HUES48 (cell line): ENCODE measurements around the gene HSPA2.

ENCODE experiments used
- H3K27ac ChIP-seq: one replicate; pipeline ENCODE4 v1.7.0; 2013; ENCODE audit warnings: low read depth, low read length, inconsistent platforms
- H3K27me3 ChIP-seq: 2 replicates; pipeline ENCODE4 v1.6.1; 2013; ENCODE audit warnings: mild to moderate bottlenecking, low read length; ENCODE audit not compliant: control insufficient read depth, insufficient read depth
- H3K36me3 ChIP-seq: 2 replicates; pipeline ENCODE4 v1.6.1; 2013; ENCODE audit warnings: low read length; ENCODE audit not compliant: control insufficient read depth, insufficient read depth
- H3K4me1 ChIP-seq: 2 replicates; pipeline ENCODE4 v1.6.1; 2013; ENCODE audit warnings: mild to moderate bottlenecking, low read length; ENCODE audit not compliant: control insufficient read depth, insufficient read depth
- H3K4me3 ChIP-seq: 2 replicates; pipeline ENCODE4 v1.5.1; 2013; ENCODE audit warnings: mild to moderate bottlenecking, low read depth, low read length
- H3K9ac ChIP-seq: 2 replicates; pipeline ENCODE4 v1.6.1; 2013; ENCODE audit warnings: mild to moderate bottlenecking, low read depth, low read length, moderate library complexity
- H3K9me3 ChIP-seq: 2 replicates; pipeline ENCODE4 v1.6.1; 2013; ENCODE audit warnings: low read length; ENCODE audit not compliant: control insufficient read depth, insufficient read depth

HSPA2 gene

GRCh38 chr14:64540208-64541202 is at the start of gene HSPA2:
HSPA2 (plus strand) TSS chr14:64540741; CDS start chr14:64540850, 109 bp downstream.
- H3K9ac ChIP-seq, result peak within 1 kb of the TSS; percentile 80
- no peaks in the 10 kb centered on the region for H3K36me3 ChIP-seq
- peak within 1 kb of the TSS; percentile 96 for H3K27ac ChIP-seq
- peaks cover 25% of the 10 kb centered on the region for H3K27me3 ChIP-seq
- peaks cover 6% of the 10 kb centered on the region for H3K9me3 ChIP-seq
- peaks cover 23% of the 10 kb centered on the region for H3K4me1 ChIP-seq
- H3K4me3 ChIP-seq, result peak within 1 kb of the TSS; percentile 74

- peaks cover 40% of the 10 kb centered on the region for H3K36me3 ChIP-seq
- H3K4me1 ChIP-seq, result no peaks in the 10 kb centered on the region
- H3K9me3 ChIP-seq, result no peaks in the 10 kb centered on the region
- H3K9ac ChIP-seq, result no peak overlapping the region
- no peak overlapping the region for H3K4me3 ChIP-seq
- no peaks in the 10 kb centered on the region for H3K27me3 ChIP-seq
- no peak overlapping the region for H3K27ac ChIP-seq
These were observed 48.9 kb upstream of the HSPA2 start for GRCh38 chr14:64491637-64492036.

- no peaks in the 10 kb centered on the region for H3K27me3 ChIP-seq
- H3K36me3 ChIP-seq, result peaks cover 27% of the 10 kb centered on the region
- H3K9me3 ChIP-seq, result no peaks in the 10 kb centered on the region
- no peak overlapping the region for H3K4me3 ChIP-seq
- H3K9ac ChIP-seq, result no peak overlapping the region
- no peak overlapping the region for H3K27ac ChIP-seq
- no peaks in the 10 kb centered on the region for H3K4me1 ChIP-seq
These were observed 47.1 kb upstream of the HSPA2 start for GRCh38 chr14:64493455-64493854.

- Histone ChIP-seq H3K4me1 (no peaks in the 10 kb centered on the region), H3K27me3 (no peaks in the 10 kb centered on the region), H3K9me3 (no peaks in the 10 kb centered on the region), H3K4me3 (no peak overlapping the region), H3K9ac (no peak overlapping the region), H3K36me3 (peaks cover 21% of the 10 kb centered on the region), H3K27ac (no peak overlapping the region)
These were observed 45.3 kb upstream of the HSPA2 start for GRCh38 chr14:64495252-64495651.

- no peaks in the 10 kb centered on the region for H3K9me3 ChIP-seq
- H3K4me1 ChIP-seq, result peaks cover 5% of the 10 kb centered on the region
- peaks cover 21% of the 10 kb centered on the region for H3K36me3 ChIP-seq
- H3K27me3 ChIP-seq, result no peaks in the 10 kb centered on the region
- H3K9ac ChIP-seq, result no peak overlapping the region
- H3K27ac ChIP-seq, result no peak overlapping the region
- H3K4me3 ChIP-seq, result no peak overlapping the region
These were observed 43.8 kb upstream of the HSPA2 start for GRCh38 chr14:64496764-64497163.

- no peak overlapping the region for H3K9ac ChIP-seq
These were observed 40.5 kb upstream of the HSPA2 start for GRCh38 chr14:64500088-64500487.

GRCh38 chr14:64501411-64502171 is 39.0 kb upstream of the HSPA2 start:
- peaks cover 14% of the 10 kb centered on the region for H3K36me3 ChIP-seq
- H3K4me3 ChIP-seq, result 0 out of 2 replicates have a peak overlapping the region, but pooled peaks have one; percentile 87
- H3K9me3 ChIP-seq, result no peaks in the 10 kb centered on the region
- no peak overlapping the region for H3K9ac ChIP-seq
- H3K27ac ChIP-seq, result peak overlapping the region; percentile 47
- H3K4me1 ChIP-seq, result peaks cover 20% of the 10 kb centered on the region
- H3K27me3 ChIP-seq, result no peaks in the 10 kb centered on the region

More at GRCh38 chr14:64500088-64500487, 40.5 kb upstream of the HSPA2 start:
- Histone ChIP-seq H3K4me3 (no peak overlapping the region), H3K4me1 (peaks cover 15% of the 10 kb centered on the region), H3K27me3 (no peaks in the 10 kb centered on the region), H3K36me3 (peaks cover 17% of the 10 kb centered on the region), H3K27ac (no peak overlapping the region), H3K9me3 (no peaks in the 10 kb centered on the region)

- peak overlapping the region; percentile 96; the same call in 1 of the 2 replicates for H3K9ac ChIP-seq
- peaks cover 27% of the 10 kb centered on the region for H3K4me1 ChIP-seq
- H3K27me3 ChIP-seq, result no peaks in the 10 kb centered on the region
- no peak overlapping the region for H3K27ac ChIP-seq
- peak overlapping the region; percentile 87 for H3K4me3 ChIP-seq
- H3K36me3 ChIP-seq, result peaks cover 14% of the 10 kb centered on the region
- H3K9me3 ChIP-seq, result no peaks in the 10 kb centered on the region
These were observed 38.1 kb upstream of the HSPA2 start for GRCh38 chr14:64502456-64502855.

GRCh38 chr14:64502887-64503433 is 37.6 kb upstream of the HSPA2 start:
- Histone ChIP-seq H3K27me3 (no peaks in the 10 kb centered on the region), H3K4me1 (peaks cover 32% of the 10 kb centered on the region)

GRCh38 chr14:64503434-64504309 is 36.9 kb upstream of the HSPA2 start, which contains the start of gene ZBTB25:
ZBTB25 (minus strand) TSS chr14:64503838; CDS start chr14:64490533, 13,305 bp downstream.
- Histone ChIP-seq H3K9me3 (no peaks in the 10 kb centered on the region), H3K4me1 (peaks cover 39% of the 10 kb centered on the region), H3K27me3 (no peaks in the 10 kb centered on the region)

More at GRCh38 chr14:64502887-64503433, 37.6 kb upstream of the HSPA2 start:
- H3K9ac ChIP-seq, result peak overlapping the region; percentile 96
- no peaks in the 10 kb centered on the region for H3K9me3 ChIP-seq
- peak overlapping the region; percentile 100 for H3K27ac ChIP-seq
- H3K4me3 ChIP-seq, result peak overlapping the region; percentile 87
- peaks cover 9% of the 10 kb centered on the region for H3K36me3 ChIP-seq

More at GRCh38 chr14:64503434-64504309, 36.9 kb upstream of the HSPA2 start, which contains the start of gene ZBTB25:
- Histone ChIP-seq H3K9ac (peak within 1 kb of the TSS; percentile 96), H3K36me3 (peaks cover 8% of the 10 kb centered on the region), H3K4me3 (peak within 1 kb of the TSS; percentile 87), H3K27ac (peak within 1 kb of the TSS; percentile 100)
